AG10803 (cell line): Measurements from ENCODE around the gene FAHD2A.

Experiments
- DNase-seq: peaks from one replicate; pipeline ENCODE4 v3.0.0; 2010; ENCODE audit warnings: low read depth
- H3K4me3 ChIP-seq: 2 replicates; pipeline ENCODE4 v1.5.1; 2011; ENCODE audit warnings: mild to moderate bottlenecking, low read length, control low read depth
- TF ChIP-seq, protein P1 (sequence below): conservative IDR thresholded peaks from 2 replicates; pipeline ENCODE4 v1.5.1; 2011; ENCODE audit warnings: mild to moderate bottlenecking, low read length, control low read depth, inconsistent platforms

The FAHD2A gene

GRCh38 chr2:95386031-95386430 is 16.5 kb upstream of the FAHD2A start:
- TF ChIP-seq, protein P1, sequence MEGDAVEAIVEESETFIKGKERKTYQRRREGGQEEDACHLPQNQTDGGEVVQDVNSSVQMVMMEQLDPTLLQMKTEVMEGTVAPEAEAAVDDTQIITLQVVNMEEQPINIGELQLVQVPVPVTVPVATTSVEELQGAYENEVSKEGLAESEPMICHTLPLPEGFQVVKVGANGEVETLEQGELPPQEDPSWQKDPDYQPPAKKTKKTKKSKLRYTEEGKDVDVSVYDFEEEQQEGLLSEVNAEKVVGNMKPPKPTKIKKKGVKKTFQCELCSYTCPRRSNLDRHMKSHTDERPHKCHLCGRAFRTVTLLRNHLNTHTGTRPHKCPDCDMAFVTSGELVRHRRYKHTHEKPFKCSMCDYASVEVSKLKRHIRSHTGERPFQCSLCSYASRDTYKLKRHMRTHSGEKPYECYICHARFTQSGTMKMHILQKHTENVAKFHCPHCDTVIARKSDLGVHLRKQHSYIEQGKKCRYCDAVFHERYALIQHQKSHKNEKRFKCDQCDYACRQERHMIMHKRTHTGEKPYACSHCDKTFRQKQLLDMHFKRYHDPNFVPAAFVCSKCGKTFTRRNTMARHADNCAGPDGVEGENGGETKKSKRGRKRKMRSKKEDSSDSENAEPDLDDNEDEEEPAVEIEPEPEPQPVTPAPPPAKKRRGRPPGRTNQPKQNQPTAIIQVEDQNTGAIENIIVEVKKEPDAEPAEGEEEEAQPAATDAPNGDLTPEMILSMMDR = no peak

GRCh38 chr2:95387358-95387757 is 15.2 kb upstream of the FAHD2A start:
- no peak overlapping the region for H3K4me3 ChIP-seq
- TF ChIP-seq, protein P1 = no peak
- no peak for DNase-seq

More at GRCh38 chr2:95386031-95386430, 16.5 kb upstream of the FAHD2A start:
- no peak overlapping the region for H3K4me3 ChIP-seq
- DNase-seq = no peak

DNA sequence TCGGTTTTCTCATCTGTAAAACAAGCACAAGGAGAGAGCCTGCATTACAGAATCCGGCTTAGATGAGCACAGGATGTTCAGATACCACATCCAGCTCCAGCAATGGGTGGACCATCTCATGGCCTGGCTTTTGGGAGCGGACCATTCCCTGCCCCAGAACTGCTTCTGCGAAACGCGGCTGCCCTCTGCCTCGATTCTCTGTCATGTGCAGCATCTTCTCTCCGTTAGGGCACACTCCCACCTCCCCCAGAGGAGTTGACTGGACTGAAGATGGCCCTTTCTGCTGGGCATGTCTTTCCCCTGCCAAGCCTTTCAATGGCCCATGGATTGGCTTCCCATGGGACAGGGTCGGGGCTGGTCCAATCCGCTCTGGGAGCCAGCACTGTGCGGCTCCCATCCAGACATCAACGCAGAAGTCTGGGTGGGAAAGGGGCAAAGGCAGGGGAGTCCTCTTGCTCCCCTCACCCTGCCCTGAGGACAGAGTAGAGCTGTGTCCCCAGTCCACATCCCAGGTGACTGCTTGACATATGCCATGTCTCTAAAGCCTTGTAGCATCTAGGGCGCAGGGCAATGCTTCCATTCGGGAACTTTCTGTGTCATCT is 14.3 kb upstream of the FAHD2A start:
- no peak for DNase-seq
- TF ChIP-seq, protein P1 = no peak

DNA sequence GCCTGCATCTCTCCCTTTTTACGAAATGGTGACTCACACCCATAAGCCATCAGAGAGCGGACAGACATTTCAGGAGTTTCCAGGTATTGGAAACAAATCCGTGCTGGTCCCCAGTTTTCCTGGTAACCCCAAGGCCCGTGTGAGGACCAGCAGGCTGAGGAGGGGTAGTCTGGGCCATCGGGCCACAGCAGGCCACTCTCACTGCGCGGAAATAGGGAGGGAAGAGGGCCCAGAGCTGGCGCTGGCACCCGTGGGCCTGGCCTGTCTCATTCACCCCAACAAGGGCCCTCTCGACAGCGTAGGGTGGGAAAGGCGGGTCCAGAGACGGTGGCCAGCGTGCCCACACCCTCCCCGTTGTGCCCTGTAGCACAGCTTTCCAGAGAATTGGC is 13.7 kb upstream of the FAHD2A start:
- TF ChIP-seq, protein P1 = no peak
- no peak for DNase-seq
- no peak overlapping the region for H3K4me3 ChIP-seq

More for the DNA sequence above, 14.3 kb upstream of the FAHD2A start:
- H3K4me3 ChIP-seq = no peak overlapping the region

DNA sequence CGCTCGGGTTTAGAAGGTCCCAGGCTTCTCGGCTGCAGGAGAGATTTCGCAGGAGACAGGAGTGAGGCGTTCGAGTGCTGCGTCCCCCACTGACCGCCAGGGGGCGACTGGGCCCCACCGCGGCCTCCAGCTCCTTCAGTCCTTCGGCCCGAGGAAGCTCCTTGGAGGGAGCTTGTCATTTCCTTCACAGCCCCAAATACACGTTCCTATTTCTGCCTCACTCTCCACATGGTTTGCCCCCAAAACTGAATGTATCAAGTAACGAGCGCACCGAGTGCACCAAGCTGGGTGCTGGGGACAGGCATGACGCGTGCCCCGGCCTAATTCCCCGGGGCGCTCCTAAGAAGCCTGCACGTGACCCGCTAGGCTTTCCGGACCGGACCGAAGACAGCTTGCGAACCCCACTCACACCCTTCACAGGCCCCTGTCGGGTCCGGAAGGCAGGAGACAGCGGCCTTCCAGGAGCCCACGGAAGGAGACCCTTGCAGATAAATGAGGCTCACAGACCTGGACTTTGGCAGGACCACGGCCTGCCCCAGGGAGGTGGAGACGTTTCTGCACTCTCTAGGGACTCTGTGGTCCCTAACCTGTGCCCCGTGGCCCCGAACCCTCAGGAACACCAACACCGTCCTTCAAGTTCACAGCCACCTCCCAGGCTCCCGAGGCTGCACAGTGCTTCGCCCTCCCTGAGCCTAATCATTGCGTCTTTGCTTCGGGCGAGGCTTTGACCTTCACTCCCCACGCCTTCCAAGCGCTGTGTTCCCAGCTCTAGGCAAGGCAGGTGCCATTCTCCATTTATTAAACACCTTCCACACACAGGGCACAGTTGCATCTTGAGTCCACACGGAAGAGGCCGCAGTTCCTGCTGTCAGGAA is 13.0 kb upstream of the FAHD2A start:
- TF ChIP-seq, protein P1 = peak; percentile 92
- H3K4me3 ChIP-seq = no peak overlapping the region
- peak; percentile 64 for DNase-seq

DNA sequence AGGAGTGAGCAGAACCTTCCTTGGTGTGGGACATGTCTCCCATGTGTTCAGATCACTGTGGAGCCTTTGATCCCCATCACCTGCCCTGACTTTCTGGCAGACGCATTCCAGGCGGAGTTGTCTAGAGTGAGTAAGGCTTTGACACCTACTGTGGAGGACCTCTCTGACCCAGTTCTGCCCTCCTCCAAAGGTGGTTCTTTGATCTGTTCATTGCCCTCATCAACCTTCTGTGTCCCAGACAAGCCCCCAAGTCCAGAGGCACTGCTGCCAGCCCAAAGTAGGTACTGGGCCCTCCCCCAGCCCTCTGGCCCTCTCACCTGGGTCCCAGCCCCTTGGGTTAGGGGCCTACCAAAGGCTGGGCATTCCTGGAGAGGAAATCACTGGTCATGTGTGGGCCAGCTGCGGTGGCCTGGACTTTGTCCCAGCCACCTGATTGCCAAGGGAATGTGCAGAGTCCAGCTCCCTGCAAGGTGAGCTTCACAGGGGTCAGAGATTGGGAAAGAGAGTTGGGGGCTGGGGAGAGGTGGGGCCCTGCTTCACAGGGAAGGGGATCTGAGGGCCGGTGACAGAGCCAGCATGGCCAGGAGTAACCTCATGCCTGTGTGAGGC is 12.1 kb upstream of the FAHD2A start:
- TF ChIP-seq, protein P1 = no peak
- H3K4me3 ChIP-seq = no peak overlapping the region
- no peak for DNase-seq

- H3K4me3 ChIP-seq = no peak overlapping the region
- TF ChIP-seq, protein P1 = no peak
- no peak for DNase-seq
These were observed 11.6 kb upstream of the FAHD2A start for GRCh38 chr2:95390881-95391321.
